HL-60 (cell line): ENCODE results near the gene FAS.
A peak's percentile ranks its signal among the peaks of the same experiment; 100 is the strongest.

ENCODE experiments used
- DNase-seq, 2 experiments: peaks; one replicate each; pipeline ENCODE4 v3.0.0-alpha.2; 2010 to 2020; ENCODE audit warnings: low read depth in 1 of 2, low spot score in 1 of 2
- H3K27ac ChIP-seq: fragments of 250-450 bp; sonication (Bioruptor Pico); replicated peaks from 2 replicates; pipeline ENCODE4 v1.5.1; 2020; ENCODE audit warnings: mild to moderate bottlenecking, moderate library complexity
- H3K27me3 ChIP-seq: fragments of 250-450 bp; sonication (Bioruptor Pico); 2 replicates; pipeline ENCODE4 v1.5.1; 2021; ENCODE audit warnings: mild to moderate bottlenecking, moderate library complexity; ENCODE audit not compliant: insufficient read depth, poor library complexity, severe bottlenecking
- H3K4me3 ChIP-seq: replicated peaks from 2 replicates; pipeline ENCODE4 v1.5.1; 2011; ENCODE audit warnings: mild to moderate bottlenecking, control low read depth, low read length; ENCODE audit not compliant: insufficient read depth
- GABPA ChIP-seq: IDR thresholded peaks from 2 replicates; pipeline ENCODE4 v1.6.1; 2012; ENCODE audit warnings: low read depth
- POLR2AphosphoS5 ChIP-seq: IDR thresholded peaks from 2 replicates; pipeline ENCODE4 v1.6.1; 2012; ENCODE audit warnings: low read depth
- SPI1 ChIP-seq: IDR thresholded peaks from 2 replicates; pipeline ENCODE4 v1.6.1; 2012; ENCODE audit warnings: low read depth, mild to moderate bottlenecking, borderline replicate concordance
- TF ChIP-seq, protein P1 (sequence below): IDR thresholded peaks from one replicate; pipeline ENCODE4 v1.5.1; 2011; ENCODE audit warnings: low read length, control low read depth, inconsistent platforms; ENCODE audit not compliant: insufficient read depth
- TF ChIP-seq, protein P2 (sequence below): IDR thresholded peaks from 2 replicates; pipeline ENCODE4 v1.6.1; 2012; ENCODE audit warnings: low read depth; ENCODE audit not compliant: insufficient replicate concordance

The FAS gene

DNA sequence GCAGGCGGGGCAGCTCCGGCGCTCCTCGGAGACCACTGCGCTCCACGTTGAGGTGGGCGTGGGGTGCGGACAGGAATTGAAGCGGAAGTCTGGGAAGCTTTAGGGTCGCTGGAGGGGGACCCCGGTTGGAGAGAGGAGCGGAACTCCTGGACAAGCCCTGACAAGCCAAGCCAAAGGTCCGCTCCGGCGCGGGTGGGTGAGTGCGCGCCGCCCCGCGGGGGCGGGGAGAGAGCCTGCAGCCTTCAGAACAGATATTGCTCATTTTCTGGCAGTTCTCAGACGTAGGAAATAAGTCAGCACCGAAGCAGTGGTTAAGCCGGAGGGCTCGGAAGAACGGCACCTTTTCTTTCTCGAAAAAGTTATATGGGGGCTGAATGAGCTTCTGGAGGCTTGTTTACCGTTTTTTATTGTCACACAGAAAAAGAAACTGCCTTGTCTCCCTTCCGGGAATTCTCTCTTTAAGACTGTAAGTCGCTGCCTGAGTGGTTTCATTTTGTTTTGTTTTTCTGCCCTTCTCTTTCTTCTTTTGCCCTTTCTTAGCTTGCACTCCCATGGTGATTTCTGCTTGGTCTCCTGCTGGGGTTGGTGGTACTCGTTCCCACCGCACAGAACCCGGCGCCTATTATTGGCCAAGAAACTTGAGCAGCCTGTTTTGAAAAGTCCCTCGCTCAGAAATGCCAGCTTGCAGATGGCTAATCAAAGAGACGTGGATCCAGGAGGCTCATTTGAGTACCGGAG lies 732 bp downstream of the FAS start:
- DNase-seq = peak in 1 of 2 experiments; percentile 57
- H3K27ac ChIP-seq = peak overlapping the region; percentile 88
- H3K27me3 ChIP-seq = no peaks in the 10 kb centered on the region
- peak overlapping the region; percentile 78 for H3K4me3 ChIP-seq
- TF ChIP-seq POLR2AphosphoS5 (no peak), SPI1 (no peak), GABPA (no peak; the same call in 1 of the 2 replicates)
- TF ChIP-seq, protein P1, sequence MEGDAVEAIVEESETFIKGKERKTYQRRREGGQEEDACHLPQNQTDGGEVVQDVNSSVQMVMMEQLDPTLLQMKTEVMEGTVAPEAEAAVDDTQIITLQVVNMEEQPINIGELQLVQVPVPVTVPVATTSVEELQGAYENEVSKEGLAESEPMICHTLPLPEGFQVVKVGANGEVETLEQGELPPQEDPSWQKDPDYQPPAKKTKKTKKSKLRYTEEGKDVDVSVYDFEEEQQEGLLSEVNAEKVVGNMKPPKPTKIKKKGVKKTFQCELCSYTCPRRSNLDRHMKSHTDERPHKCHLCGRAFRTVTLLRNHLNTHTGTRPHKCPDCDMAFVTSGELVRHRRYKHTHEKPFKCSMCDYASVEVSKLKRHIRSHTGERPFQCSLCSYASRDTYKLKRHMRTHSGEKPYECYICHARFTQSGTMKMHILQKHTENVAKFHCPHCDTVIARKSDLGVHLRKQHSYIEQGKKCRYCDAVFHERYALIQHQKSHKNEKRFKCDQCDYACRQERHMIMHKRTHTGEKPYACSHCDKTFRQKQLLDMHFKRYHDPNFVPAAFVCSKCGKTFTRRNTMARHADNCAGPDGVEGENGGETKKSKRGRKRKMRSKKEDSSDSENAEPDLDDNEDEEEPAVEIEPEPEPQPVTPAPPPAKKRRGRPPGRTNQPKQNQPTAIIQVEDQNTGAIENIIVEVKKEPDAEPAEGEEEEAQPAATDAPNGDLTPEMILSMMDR = no peak
- TF ChIP-seq, protein P2, sequence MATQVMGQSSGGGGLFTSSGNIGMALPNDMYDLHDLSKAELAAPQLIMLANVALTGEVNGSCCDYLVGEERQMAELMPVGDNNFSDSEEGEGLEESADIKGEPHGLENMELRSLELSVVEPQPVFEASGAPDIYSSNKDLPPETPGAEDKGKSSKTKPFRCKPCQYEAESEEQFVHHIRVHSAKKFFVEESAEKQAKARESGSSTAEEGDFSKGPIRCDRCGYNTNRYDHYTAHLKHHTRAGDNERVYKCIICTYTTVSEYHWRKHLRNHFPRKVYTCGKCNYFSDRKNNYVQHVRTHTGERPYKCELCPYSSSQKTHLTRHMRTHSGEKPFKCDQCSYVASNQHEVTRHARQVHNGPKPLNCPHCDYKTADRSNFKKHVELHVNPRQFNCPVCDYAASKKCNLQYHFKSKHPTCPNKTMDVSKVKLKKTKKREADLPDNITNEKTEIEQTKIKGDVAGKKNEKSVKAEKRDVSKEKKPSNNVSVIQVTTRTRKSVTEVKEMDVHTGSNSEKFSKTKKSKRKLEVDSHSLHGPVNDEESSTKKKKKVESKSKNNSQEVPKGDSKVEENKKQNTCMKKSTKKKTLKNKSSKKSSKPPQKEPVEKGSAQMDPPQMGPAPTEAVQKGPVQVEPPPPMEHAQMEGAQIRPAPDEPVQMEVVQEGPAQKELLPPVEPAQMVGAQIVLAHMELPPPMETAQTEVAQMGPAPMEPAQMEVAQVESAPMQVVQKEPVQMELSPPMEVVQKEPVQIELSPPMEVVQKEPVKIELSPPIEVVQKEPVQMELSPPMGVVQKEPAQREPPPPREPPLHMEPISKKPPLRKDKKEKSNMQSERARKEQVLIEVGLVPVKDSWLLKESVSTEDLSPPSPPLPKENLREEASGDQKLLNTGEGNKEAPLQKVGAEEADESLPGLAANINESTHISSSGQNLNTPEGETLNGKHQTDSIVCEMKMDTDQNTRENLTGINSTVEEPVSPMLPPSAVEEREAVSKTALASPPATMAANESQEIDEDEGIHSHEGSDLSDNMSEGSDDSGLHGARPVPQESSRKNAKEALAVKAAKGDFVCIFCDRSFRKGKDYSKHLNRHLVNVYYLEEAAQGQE = no peak

DNA sequence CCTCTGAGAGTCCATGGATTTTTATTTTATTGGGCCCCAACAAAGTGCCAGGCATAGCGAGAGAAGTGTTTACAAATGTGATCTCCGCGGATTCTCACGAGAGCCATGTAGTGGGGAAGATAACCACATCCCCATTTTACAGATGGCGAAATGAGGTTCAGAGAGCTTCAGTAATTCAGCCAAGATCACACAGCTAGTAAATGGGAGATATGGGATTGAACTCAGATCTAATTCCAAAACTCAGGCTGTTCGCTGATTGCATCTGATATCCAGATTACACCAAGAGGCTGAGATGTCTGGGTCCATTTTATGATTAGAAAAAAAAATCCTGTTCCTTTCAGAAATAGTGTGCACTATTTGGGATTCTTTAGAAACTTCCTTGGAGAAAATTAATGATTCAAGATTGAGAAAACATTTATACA lies 1.3 kb downstream of the FAS start:
- peak; percentile 74 for TF ChIP-seq SPI1
- TF ChIP-seq, protein P2 = no peak
- Histone ChIP-seq H3K27ac (peak overlapping the region; percentile 88), H3K27me3 (no peaks in the 10 kb centered on the region), H3K4me3 (peak overlapping the region; percentile 78)
- DNase-seq = peak in 1 of 2 experiments; percentile 62

DNA sequence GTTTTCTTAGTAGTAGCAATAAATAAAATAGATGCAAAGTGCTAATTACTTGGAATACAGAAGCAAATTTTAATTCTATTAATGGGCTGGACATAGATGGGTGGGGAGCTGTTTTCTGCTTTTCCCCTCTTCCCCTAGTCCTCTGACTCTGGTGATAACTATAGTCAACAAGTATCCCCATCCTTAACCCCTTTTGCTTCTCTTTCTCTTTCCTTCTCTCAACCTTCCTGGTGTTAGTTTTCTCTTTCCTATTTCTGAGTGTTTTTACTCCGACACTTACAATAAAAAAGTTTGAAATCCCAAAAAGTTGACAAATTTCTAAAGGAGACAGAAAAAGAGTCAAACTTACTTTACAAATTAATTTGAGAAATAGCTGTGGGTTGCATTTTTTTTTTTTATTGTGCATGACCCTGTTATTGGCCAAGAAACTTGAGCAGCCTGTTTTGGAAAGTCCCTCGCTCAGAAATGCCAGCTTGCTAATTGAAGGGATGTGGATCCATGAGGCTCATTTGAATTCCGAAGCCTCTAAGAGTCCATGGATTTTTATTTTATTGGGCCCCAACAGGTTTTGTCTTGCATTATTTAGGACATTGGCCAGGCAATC lies 2.4 kb downstream of the FAS start:
- H3K27ac ChIP-seq = no peak overlapping the region
- no peaks in the 10 kb centered on the region for H3K27me3 ChIP-seq
- H3K4me3 ChIP-seq = no peak overlapping the region
- DNase-seq = no peak
- TF ChIP-seq SPI1 (no peak), POLR2AphosphoS5 (no peak), GABPA (no peak)
- TF ChIP-seq, protein P2 = no peak
- TF ChIP-seq, protein P1 = no peak
